ENCODE measurements around the gene SETD2. TPM values are rescaled to one million over a fixed set of nuclear protein-coding genes. Genes with fewer than 3 reads are reported as not detected.

SETD2 gene
- total and polyA plus RNA-seq, 2 donors (not counting 1 experiment from before 2014, with no cell fraction given): 22.5 to 35.3 TPM

DNA sequence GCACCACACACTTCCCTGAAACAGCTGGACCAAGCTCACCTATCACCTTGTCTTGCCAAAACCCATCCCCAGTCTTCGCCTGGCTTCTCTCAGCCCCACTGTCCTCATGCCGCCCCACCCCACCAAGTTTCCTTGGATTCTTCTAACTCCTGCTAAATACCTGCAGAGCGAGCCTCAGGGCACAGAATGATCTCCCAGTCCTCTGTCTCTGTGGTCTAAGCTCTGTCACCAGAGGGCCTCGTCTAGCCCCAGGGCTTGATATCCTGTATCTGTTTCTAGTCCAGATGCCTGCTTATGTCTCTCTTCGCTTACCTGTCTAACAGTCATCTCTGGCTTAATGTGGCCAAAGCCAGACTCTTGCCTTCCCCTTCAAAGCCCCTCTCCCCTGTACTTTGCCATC is 197.1 kb downstream of the SETD2 start:
- Histone ChIP-seq H3K4me2 (ENCODE audit: extremely low read depth, insufficient read depth, low read length) (no peak overlapping the region), H3K36me3 (ENCODE audit: control insufficient read depth, insufficient read depth, low read length) (no peaks in the 10 kb centered on the region), H3K4me1 (ENCODE audit: control insufficient read depth, extremely low read depth, insufficient read depth, low read length) (peaks cover 2% of the 10 kb centered on the region), H3K27me3 (ENCODE audit: control insufficient read depth, insufficient read depth, low read length) (no peaks in the 10 kb centered on the region), H2AFZ (ENCODE audit: low read length) (no peak overlapping the region), H3K9me3 (ENCODE audit: control insufficient read depth, insufficient read depth, low read depth, low read length) (no peaks in the 10 kb centered on the region), H4K20me1 (ENCODE audit: control insufficient read depth, extremely low read depth, insufficient read depth, low read length) (peaks cover 4% of the 10 kb centered on the region), H3K9ac (ENCODE audit: insufficient read depth, low read length) (no peak overlapping the region), H3K27ac (ENCODE audit: insufficient read depth, low read length) (no peak overlapping the region), H3K4me3 (replicated peaks in 1 of 4; ENCODE audit: control extremely low read depth in 1 of 4, insufficient read depth in 1 of 4, low read depth in 3 of 4, low read length in 4 of 4) (no peak overlapping the region), H3K79me2 (ENCODE audit: control insufficient read depth, insufficient read depth, low read length) (peaks cover 78% of the 10 kb centered on the region)
- DNase-seq (ENCODE audit: low read depth in 2 of 2): no peak
- TF ChIP-seq, protein P1, sequence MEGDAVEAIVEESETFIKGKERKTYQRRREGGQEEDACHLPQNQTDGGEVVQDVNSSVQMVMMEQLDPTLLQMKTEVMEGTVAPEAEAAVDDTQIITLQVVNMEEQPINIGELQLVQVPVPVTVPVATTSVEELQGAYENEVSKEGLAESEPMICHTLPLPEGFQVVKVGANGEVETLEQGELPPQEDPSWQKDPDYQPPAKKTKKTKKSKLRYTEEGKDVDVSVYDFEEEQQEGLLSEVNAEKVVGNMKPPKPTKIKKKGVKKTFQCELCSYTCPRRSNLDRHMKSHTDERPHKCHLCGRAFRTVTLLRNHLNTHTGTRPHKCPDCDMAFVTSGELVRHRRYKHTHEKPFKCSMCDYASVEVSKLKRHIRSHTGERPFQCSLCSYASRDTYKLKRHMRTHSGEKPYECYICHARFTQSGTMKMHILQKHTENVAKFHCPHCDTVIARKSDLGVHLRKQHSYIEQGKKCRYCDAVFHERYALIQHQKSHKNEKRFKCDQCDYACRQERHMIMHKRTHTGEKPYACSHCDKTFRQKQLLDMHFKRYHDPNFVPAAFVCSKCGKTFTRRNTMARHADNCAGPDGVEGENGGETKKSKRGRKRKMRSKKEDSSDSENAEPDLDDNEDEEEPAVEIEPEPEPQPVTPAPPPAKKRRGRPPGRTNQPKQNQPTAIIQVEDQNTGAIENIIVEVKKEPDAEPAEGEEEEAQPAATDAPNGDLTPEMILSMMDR (conservative IDR thresholded peaks at IDR 0.05 in 1 of 2, IDR thresholded peaks at IDR 0.05 in 1 of 2; ENCODE audit: low read depth in 1 of 2, low read length in 2 of 2): no peak
- no peak for TF ChIP-seq EZH2 (IDR thresholded peaks at IDR 0.05; ENCODE audit: low read length, missing control alignments)

Other genes starting within 250 kb of the SETD2 start
- 25.9 and 29.2 TPM in 2 replicates for gene CCDC12, start 187.4 kb downstream of the SETD2 start, total RNA-seq
- 28.0 and 28.4 TPM in 2 replicates for gene CCDC12, start 187.4 kb downstream of the SETD2 start, polyA plus RNA-seq
- gene NBEAL2, start 184.4 kb downstream of the SETD2 start, total RNA-seq: 2.1 and 4.5 TPM in 2 replicates
- 1.5 and 2.5 TPM in 2 replicates for gene NBEAL2, start 184.4 kb downstream of the SETD2 start, polyA plus RNA-seq
- 1.8 and 2.8 TPM in 2 replicates for gene KIF9, start 118.7 kb upstream of the SETD2 start, total RNA-seq
- 3.4 and 4.3 TPM in 2 replicates for gene KIF9, start 118.7 kb upstream of the SETD2 start, polyA plus RNA-seq
- gene KLHL18, start 118.8 kb upstream of the SETD2 start, total RNA-seq: 15.2 and 20.1 TPM in 2 replicates
- 27.8 and 29.1 TPM in 2 replicates for gene KLHL18, start 118.8 kb upstream of the SETD2 start, polyA plus RNA-seq
- gene PTPN23, start 216.9 kb upstream of the SETD2 start, total RNA-seq: 11.6 and 19.7 TPM in 2 replicates
- 1.5 and 2.7 TPM in 2 replicates for gene PTPN23, start 216.9 kb upstream of the SETD2 start, polyA plus RNA-seq

Measured in fibroblast of lung (primary cell).